ENCODE results near the gene PRKCE.

DNA sequence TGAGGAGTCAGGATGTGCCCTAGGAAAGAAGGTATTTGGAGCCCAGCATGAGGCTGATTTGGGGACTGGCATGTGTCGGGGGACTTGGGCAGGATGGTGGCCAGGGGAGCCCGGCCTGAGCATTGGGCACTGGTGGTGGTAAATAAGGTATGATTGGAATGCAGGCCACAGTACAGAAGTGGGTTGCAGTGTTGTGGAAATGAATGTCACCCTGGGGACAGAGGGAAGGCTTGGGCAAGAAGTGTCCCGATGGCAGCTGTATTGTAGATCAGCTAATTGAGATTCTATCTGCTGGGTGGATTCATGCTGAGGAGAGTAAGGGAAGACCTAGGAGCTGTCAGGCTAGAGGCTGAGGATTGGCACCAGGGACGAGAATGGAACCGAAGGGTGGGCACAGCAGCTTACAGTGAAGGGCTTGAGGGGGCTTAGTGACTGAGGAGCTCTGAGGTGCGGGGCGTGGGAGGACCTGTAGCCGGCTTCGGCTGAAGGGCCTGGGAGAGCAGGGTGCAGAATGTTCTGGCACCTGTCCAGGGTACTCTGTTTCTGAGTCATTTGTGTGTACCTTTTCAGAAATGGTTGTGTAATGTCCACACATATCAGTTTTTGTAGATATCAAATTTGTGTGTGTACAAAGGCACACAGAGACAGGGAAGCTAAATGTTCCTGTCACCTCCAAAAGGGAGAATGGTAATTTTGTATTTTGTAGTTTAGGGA is 170.2 kb downstream of the PRKCE start:
- TF ChIP-seq RXRA (IDR thresholded peaks at IDR 0.05; ENCODE audit: insufficient read depth, low read depth, low read length) (no peak), USF2 (IDR thresholded peaks at IDR 0.05; ENCODE audit: low read length) (no peak), CTCF (IDR thresholded peaks at IDR 0.05; ENCODE audit: control extremely low read depth in 1 of 3, insufficient read depth in 1 of 3, low read depth in 1 of 3, low read length in 3 of 3) (no peak), GABPA (IDR thresholded peaks at IDR 0.05; ENCODE audit: borderline replicate concordance, insufficient read depth, low read length) (no peak), BRCA1 (IDR thresholded peaks at IDR 0.05; ENCODE audit: low read depth, low read length) (no peak), JUN (IDR thresholded peaks at IDR 0.05; ENCODE audit: low read depth, low read length) (no peak)
- TF ChIP-seq, protein P1, sequence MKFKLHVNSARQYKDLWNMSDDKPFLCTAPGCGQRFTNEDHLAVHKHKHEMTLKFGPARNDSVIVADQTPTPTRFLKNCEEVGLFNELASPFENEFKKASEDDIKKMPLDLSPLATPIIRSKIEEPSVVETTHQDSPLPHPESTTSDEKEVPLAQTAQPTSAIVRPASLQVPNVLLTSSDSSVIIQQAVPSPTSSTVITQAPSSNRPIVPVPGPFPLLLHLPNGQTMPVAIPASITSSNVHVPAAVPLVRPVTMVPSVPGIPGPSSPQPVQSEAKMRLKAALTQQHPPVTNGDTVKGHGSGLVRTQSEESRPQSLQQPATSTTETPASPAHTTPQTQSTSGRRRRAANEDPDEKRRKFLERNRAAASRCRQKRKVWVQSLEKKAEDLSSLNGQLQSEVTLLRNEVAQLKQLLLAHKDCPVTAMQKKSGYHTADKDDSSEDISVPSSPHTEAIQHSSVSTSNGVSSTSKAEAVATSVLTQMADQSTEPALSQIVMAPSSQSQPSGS (IDR thresholded peaks at IDR 0.05; ENCODE audit: low read length), result no peak
